Measurements from ENCODE around the gene ZNF526. TPM values are rescaled to one million over a fixed set of nuclear protein-coding genes. Genes with fewer than 3 reads are reported as not detected.

Gene ZNF526
- total RNA-seq, 1 donor from 2014 or later, result 6.5 TPM

DNA sequence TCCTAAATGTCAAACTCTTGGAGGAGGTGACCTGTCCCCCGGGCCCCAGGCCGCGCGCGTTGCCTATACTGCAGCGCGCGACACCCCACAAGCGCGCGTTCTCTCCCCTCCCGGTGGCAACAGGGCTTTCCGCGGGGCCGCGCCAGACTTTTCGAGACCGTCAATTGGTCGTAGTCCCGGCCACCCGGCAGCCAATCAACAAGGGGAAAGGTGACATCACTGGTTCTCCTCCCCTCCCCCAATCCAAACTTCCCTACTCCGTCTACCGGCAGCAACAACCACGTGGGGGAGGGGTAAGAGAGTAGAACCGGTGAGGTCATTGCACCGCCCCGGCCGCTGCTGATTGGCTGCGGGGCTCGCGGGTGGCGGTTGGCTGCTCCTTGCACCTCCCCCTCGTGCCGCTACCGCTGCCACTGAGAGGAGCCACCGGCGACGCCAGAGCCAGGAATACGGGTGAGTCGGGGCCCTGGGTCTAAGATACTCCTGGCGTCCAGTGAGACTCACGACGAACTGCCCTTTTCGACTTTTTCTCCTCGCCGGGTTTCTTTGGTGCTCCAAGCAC, 48.1 kb downstream of the ZNF526 start:
- Histone ChIP-seq H3K9me3 (ENCODE audit: low read depth) (no peaks in the 10 kb centered on the region), H3K4me2 (peak overlapping the region; percentile 77), H3K27me3 (no peaks in the 10 kb centered on the region), H3K4me1 (peaks cover 8% of the 10 kb centered on the region), H3K4me3 (peak overlapping the region; percentile 91), H4K20me1 (ENCODE audit: low read depth) (no peaks in the 10 kb centered on the region), H2AFZ (replicated peaks) (peak overlapping the region; percentile 99), H3K36me3 (no peaks in the 10 kb centered on the region), H3K27ac (peak overlapping the region; percentile 98), H3K79me2 (ENCODE audit: low read depth) (peaks cover 11% of the 10 kb centered on the region), H3K9ac (peak overlapping the region; percentile 97), H3F3A (ENCODE audit: low read depth) (peaks cover 5% of the 10 kb centered on the region)
- no peak overlapping the region for H3K4me3 Mint-ChIP-seq
- H3K4me1 Mint-ChIP-seq, result peaks cover 31% of the 10 kb centered on the region
- DNase-seq (ENCODE audit: low spot score), result peak; percentile 100
- H3K27me3 Mint-ChIP-seq (ENCODE audit: insufficient read depth, low read depth), result peaks cover 5% of the 10 kb centered on the region
- TF ChIP-seq, protein P1, sequence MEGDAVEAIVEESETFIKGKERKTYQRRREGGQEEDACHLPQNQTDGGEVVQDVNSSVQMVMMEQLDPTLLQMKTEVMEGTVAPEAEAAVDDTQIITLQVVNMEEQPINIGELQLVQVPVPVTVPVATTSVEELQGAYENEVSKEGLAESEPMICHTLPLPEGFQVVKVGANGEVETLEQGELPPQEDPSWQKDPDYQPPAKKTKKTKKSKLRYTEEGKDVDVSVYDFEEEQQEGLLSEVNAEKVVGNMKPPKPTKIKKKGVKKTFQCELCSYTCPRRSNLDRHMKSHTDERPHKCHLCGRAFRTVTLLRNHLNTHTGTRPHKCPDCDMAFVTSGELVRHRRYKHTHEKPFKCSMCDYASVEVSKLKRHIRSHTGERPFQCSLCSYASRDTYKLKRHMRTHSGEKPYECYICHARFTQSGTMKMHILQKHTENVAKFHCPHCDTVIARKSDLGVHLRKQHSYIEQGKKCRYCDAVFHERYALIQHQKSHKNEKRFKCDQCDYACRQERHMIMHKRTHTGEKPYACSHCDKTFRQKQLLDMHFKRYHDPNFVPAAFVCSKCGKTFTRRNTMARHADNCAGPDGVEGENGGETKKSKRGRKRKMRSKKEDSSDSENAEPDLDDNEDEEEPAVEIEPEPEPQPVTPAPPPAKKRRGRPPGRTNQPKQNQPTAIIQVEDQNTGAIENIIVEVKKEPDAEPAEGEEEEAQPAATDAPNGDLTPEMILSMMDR (IDR thresholded peaks at IDR 0.05), result no peak
- TF ChIP-seq EZH2 (IDR thresholded peaks at IDR 0.05), result no peak
- TF ChIP-seq EZH2phosphoT487 (IDR thresholded peaks at IDR 0.05), result no peak
- H3K9me3 Mint-ChIP-seq, result no peaks in the 10 kb centered on the region
- H3K27ac Mint-ChIP-seq, result no peak overlapping the region
- H3K36me3 Mint-ChIP-seq, result no peaks in the 10 kb centered on the region

DNA sequence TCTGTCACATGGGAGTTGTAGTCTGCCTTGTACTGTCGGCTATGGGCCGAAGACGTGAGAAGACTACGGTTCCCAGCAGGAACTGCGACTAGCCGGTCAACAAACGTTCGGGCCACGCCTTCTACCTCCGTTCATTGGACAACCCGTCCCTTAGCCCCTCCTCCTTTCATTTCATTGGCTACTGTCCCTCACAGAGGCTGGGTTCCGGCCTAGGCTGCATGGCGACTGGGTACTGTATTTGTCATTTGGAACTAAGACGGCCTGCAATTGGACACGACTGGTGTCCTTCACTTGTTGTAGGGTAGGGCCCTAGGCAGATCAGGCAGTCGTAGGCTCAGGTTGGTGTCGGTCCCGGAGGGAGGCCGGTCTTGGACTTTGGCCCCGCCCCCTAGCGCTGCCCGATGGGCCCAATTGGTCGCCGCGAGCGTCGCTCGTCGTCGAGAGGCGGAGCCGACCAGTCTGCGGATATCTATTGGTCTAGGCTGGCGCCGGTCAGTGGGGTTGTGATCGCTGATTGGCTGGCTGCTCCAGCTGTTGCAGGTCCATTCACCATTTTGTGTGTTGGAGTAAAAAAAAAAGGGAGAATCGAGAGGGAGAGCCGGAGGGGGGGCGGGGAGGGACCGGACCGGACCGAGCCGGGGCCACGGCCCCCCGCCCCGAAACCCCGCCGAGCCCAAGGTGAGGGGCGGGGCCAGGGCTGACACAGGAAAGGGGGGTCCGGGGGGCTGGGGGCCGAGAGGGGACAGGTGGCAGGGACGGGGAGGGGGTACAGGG, 48.8 kb downstream of the ZNF526 start, which contains the start of gene CIC:
TSS of gene CIC (plus strand) at position 549 of the 774 bp plus-strand sequence. CDS start 2,532 bp downstream, outside the sequence.
- H3K4me1 Mint-ChIP-seq, result peaks cover 31% of the 10 kb centered on the region
- Histone ChIP-seq H3K36me3 (no peaks in the 10 kb centered on the region), H3F3A (ENCODE audit: low read depth) (peaks cover 5% of the 10 kb centered on the region), H4K20me1 (ENCODE audit: low read depth) (no peaks in the 10 kb centered on the region), H3K79me2 (ENCODE audit: low read depth) (peaks cover 11% of the 10 kb centered on the region), H3K27me3 (no peaks in the 10 kb centered on the region), H3K4me2 (peak within 1 kb of the TSS; percentile 91), H3K4me1 (peaks cover 8% of the 10 kb centered on the region), H3K27ac (peak within 1 kb of the TSS; percentile 98), H3K9me3 (ENCODE audit: low read depth) (no peaks in the 10 kb centered on the region), H3K4me3 (peak within 1 kb of the TSS; percentile 91), H3K9ac (peak within 1 kb of the TSS; percentile 97), H2AFZ (replicated peaks) (peak within 1 kb of the TSS; percentile 99)
- H3K27ac Mint-ChIP-seq, result peak within 1 kb of the TSS; percentile 36
- no peak within 1 kb of the TSS for H3K4me3 Mint-ChIP-seq
- no peak for TF ChIP-seq EZH2 (IDR thresholded peaks at IDR 0.05)
- no peak for TF ChIP-seq EZH2phosphoT487 (IDR thresholded peaks at IDR 0.05)
- TF ChIP-seq, protein P1 (IDR thresholded peaks at IDR 0.05), result no peak
- H3K36me3 Mint-ChIP-seq, result no peaks in the 10 kb centered on the region
- peaks cover 5% of the 10 kb centered on the region for H3K27me3 Mint-ChIP-seq (ENCODE audit: insufficient read depth, low read depth)
- H3K9me3 Mint-ChIP-seq, result no peaks in the 10 kb centered on the region
- peak; percentile 100 for DNase-seq (ENCODE audit: low spot score)

DNA sequence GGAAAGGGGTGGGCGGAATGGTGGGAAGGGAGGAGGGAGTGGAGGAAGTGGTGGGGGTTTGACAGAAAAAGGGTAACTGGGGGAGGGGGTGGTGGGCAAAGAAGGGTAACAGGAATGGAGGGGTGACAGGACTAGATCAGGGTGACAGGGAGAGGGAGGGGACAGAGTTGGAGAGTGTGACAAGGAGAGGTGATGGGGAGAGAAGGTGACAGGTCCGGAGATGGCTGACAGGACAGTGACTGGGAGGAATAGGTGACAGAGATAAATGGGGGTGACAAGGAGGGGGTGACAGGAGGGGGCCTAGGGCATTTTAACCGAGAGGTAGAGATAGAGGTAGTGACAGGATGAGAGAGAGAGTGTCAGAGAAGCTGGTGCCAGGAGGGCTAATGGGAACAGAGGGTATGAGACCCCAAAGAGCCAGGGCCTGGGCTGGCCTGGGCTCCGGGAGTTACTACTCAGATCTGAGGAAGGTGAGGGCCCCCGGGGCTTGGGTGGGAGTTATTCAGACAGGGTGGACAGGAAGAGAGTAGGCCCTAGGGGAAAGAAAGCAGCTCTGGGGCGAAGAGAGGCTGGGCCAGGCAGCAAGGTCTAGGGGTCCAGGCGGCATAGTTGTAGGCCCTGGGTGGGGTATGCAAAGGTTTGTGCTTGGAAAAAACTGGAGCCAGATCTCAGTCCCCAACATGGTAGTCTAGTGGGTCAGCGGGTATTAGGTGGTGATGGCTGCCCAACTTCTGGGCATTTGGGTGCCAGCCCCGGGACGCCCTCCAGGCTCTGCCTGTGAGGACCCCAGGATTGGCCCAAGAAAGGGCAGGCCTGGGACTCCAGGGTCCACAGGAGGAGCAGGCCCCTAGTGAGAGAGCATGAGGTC, 49.6 kb downstream of the ZNF526 start:
- Histone ChIP-seq H3K9me3 (ENCODE audit: low read depth) (no peaks in the 10 kb centered on the region), H3K79me2 (ENCODE audit: low read depth) (peaks cover 11% of the 10 kb centered on the region), H2AFZ (replicated peaks) (no peak overlapping the region), H3K4me1 (peaks cover 8% of the 10 kb centered on the region), H3K27me3 (no peaks in the 10 kb centered on the region), H3K36me3 (no peaks in the 10 kb centered on the region), H3F3A (ENCODE audit: low read depth) (peaks cover 5% of the 10 kb centered on the region), H3K4me2 (peak overlapping the region; percentile 91), H3K27ac (no peak overlapping the region), H4K20me1 (ENCODE audit: low read depth) (no peaks in the 10 kb centered on the region), H3K9ac (peak overlapping the region; percentile 38), H3K4me3 (peak overlapping the region; percentile 91)
- TF ChIP-seq EZH2 (IDR thresholded peaks at IDR 0.05), result no peak
- peaks cover 33% of the 10 kb centered on the region for H3K4me1 Mint-ChIP-seq
- peaks cover 2% of the 10 kb centered on the region for H3K36me3 Mint-ChIP-seq
- H3K27me3 Mint-ChIP-seq (ENCODE audit: insufficient read depth, low read depth), result peaks cover 5% of the 10 kb centered on the region
- H3K4me3 Mint-ChIP-seq, result no peak overlapping the region
- no peaks in the 10 kb centered on the region for H3K9me3 Mint-ChIP-seq
- DNase-seq (ENCODE audit: low spot score), result no peak
- H3K27ac Mint-ChIP-seq, result peak overlapping the region; percentile 36

All from neural progenitor cell (in vitro differentiated cells).